GM13977 (cell line): Measurements from ENCODE around the gene OR9K2.

ENCODE experiments used
- DNase-seq: peaks from one replicate; pipeline ENCODE4 v3.0.0; 2012; ENCODE audit warnings: low spot score
- in situ Hi-C: fragments of 300-500 bp; cut with MboI; formaldehyde crosslinking; loops from one replicate; pipeline ENCODE4 v1.12.0; 2022; ENCODE audit warnings: low sequenced_read_pairs, low pct_unique_long_range_greater_than_20kb, mixed read lengths, inconsistent platforms; ENCODE audit not compliant: unreplicated experiment
- TF ChIP-seq, protein P1 (sequence below): IDR thresholded peaks from 2 replicates; pipeline ENCODE4 v1.5.1; 2012; ENCODE audit warnings: mild to moderate bottlenecking, control low read depth; ENCODE audit not compliant: insufficient read depth; ENCODE audit errors: extremely low read depth, missing control alignments

OR9K2 gene, protein sequence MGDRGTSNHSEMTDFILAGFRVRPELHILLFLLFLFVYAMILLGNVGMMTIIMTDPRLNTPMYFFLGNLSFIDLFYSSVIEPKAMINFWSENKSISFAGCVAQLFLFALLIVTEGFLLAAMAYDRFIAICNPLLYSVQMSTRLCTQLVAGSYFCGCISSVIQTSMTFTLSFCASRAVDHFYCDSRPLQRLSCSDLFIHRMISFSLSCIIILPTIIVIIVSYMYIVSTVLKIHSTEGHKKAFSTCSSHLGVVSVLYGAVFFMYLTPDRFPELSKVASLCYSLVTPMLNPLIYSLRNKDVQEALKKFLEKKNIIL

DNA sequence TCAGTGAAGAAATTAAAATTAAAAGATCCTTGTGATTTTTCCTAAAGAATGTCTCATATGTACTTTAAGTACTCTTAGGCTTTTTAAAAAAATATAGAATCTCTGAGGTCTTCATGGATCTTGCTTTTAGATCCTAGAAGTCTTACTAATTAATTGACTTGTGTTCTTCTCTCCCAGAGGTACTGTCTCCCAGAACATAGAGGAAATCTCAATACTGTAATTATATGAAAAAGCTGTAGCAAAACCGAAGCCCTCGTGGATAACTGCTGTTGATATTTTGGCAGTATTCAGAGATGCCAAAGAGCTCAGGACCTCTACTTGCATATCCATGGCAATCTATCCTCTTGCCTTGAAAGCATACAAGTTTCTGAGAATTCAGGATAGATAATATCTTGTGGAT, at the start of gene OR9K2:
OR9K2 (plus strand) TSS at position 301 of the 400 bp plus-strand sequence. CDS start 3,429 bp downstream, outside the sequence.
- in situ Hi-C loops, result no loop called here
- TF ChIP-seq, protein P1, sequence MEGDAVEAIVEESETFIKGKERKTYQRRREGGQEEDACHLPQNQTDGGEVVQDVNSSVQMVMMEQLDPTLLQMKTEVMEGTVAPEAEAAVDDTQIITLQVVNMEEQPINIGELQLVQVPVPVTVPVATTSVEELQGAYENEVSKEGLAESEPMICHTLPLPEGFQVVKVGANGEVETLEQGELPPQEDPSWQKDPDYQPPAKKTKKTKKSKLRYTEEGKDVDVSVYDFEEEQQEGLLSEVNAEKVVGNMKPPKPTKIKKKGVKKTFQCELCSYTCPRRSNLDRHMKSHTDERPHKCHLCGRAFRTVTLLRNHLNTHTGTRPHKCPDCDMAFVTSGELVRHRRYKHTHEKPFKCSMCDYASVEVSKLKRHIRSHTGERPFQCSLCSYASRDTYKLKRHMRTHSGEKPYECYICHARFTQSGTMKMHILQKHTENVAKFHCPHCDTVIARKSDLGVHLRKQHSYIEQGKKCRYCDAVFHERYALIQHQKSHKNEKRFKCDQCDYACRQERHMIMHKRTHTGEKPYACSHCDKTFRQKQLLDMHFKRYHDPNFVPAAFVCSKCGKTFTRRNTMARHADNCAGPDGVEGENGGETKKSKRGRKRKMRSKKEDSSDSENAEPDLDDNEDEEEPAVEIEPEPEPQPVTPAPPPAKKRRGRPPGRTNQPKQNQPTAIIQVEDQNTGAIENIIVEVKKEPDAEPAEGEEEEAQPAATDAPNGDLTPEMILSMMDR, result no peak

DNA sequence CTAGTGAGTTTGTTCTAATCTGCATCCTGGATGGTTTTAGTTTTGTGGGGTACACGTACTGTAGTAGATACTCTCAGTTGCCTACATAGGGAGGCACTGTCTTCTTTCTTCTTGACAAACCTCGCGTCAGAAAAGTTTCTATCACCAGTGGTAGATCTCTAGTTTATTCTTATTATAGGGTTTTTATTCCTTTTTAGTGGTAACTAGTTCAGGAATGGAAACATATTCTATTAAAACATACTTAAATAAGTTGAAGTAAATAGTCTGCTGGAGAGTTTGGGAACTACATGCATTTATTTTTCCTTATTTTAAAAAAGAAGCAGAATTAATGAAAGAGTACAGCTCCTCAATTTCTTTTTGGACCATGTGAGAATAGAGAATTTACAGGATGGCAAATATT, 33.6 kb upstream of the OR9K2 start:
- TF ChIP-seq, protein P1, result no peak
- no peak for DNase-seq
- in situ Hi-C loops, result no loop called here

More for the DNA sequence above, at the start of gene OR9K2:
- no peak for DNase-seq

DNA sequence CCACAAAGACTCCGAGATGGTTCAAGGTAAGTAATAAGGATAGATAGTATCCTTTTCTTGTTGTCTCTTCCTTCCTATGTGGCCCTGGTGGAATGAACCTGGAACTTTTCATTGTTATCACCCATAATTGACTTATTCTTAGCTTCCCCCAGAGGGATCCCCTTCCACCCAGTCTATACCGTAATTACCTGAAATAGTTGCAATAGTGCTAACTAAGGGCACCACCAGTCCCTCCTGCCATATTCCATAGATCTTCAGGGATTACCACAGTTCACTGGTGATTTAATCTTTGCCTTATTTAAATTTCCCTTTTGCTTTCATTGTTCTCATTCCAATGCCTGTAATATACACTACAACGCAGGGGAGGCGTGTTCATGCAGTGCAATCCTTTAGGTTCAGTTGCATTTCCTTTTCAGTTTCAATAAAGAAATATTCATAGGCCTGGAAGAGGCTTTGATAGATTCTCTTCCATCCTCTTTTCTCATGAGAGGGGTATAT, 13.8 kb upstream of the OR9K2 start:
- TF ChIP-seq, protein P1, result no peak
- DNase-seq, result no peak
- in situ Hi-C loops, result no loop called here

DNA sequence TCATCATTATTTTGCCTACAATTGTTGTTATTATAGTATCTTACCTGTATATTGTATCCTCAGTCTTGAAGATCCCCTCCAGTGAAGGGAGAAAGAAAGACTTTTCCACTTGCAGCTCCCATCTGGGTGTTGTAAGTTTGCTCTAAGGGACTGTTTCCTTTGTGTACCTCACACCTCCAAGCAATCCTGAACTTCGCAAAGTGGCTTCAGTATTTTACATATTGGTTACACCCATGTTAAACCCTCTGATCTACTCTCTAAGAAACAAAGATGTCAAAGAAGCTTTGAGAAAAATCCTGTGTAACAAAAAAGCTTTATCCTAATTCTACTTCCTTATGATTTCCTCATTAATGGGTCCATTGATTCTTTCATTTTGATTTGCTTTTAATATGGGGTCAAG, 10.1 kb upstream of the OR9K2 start:
- in situ Hi-C loops, result no loop called here
- TF ChIP-seq, protein P1, result no peak
- no peak for DNase-seq

DNA sequence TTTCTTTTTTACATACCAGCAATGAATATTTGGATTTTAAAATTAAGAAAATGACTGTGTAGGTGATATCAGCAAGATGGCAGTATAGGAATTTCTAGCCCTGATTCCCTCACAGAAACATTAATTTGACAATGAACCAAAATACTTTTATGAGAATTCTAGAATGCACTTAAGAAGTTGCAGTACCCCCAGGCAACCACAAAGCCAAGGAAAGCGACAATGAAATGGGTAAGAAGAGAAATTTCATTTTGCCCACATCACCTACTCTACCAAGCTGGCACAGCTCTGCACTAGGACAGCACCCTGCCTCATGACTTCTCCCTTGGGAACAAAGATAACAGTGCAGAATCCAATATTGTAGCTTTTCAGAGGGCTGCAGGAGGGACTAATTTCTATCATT, 6.6 kb downstream of the OR9K2 start:
- in situ Hi-C loops, result no loop called here
- TF ChIP-seq, protein P1, result no peak
- DNase-seq, result no peak

DNA sequence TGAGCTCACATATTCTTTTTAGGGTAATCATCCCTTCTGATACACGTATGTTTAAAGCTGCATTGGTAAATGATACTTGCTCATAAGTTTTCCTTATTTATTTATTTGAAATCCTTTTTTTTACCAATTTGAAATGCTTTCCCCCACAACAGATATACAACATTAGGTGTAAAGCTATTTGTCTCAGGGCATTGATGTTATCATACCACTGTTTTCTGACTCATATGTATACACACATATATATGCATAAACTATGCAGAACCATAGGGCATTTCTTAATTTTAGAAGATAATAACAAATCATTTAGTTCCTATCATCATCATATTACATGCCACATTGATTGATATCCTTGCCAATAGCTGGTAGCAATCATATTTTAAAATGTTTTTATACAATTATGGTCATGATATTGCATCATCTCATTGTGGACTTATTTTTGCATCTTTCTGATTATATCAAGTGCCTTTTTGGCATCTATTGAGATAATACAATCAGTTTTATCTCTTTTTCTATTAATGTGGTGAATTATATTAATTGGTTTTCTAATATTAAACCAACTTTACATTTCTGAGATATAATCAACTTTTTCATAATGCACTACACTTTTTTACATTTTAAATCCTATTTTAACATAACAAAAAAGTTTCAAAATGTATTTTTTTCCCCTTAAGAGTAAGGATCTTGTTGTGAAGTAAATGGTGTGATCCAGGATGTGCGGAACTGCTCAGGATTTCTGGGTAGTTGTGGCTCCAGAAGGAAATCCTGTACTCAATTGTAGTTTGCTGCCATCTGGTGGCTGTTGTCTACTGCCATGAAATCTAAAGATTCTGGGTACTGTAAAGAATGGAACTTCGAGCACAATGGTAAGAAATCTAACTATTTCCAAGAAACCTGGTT, 16.7 kb downstream of the OR9K2 start:
- in situ Hi-C loops, result no loop called here
- TF ChIP-seq, protein P1, result peak; percentile 77
- peak; percentile 21 for DNase-seq
